C1 segment of cervical spinal cord (tissue), 14 donors: Measurements from ENCODE around the gene SGIP1.
A peak's percentile ranks its signal among the peaks of the same experiment; 100 is the strongest.
"Not testable (repeated sequence)": the region's sequence is repeated elsewhere in the genome, so short reads cannot be mapped to it uniquely, and the experiment has no call there.

Experiments used
- DNase-seq, 14 donors: peaks; one replicate each; lab custom pipeline; 2025; lab: John Stamatoyannopoulos, UW

SGIP1 gene

DNA sequence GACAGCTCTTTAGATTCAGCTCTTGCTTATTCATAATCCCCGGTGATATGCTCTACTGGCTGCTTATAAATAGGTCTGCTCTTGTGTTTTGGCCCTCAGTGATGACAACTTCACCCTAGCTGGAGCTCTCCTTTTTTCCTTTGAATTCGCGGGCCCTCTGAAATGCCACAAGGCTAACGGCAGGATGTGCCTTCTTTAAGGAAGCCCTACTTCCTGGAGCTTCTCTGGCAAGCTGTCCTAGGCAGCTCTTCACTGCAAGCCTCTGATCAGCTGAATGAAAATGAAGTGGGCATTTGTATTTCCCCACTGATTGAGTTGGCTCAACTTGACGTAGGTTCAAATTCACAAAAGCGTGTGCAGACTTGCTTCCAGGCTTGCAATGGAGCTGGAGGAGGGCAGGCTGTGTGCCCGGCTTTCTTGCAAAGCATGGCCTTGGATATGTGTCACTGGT lies 22.2 kb downstream of the SGIP1 start:
- peak in 7 of 14 donors; percentile 25 to 57 (median 35) for DNase-seq

GRCh38 chr1:66557157-66557556 lies 23.2 kb downstream of the SGIP1 start:
- DNase-seq, result no peak

DNA sequence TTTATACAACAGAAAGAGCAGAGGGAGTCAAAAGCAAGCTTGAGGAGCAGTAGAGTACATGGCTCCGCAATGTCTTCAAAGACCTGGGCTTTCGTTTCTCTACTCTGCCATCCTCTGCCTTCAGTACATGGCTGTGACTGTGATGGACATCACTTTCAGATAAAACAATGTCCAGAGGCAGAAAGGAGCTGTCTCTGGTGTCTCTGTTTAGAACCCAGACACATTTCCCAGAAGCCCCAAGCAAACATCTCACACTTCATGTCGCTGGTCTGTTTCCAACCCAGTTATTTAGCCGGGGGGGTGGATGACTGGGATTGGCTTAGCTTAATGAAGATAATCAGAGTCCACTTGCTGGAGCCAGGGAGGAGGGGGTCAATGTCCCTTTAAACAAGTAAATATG lies 25.6 kb downstream of the SGIP1 start:
- no peak for DNase-seq

GRCh38 chr1:66562561-66562960 lies 28.6 kb downstream of the SGIP1 start:
- DNase-seq, result no peak

GRCh38 chr1:66563094-66563800 lies 29.3 kb downstream of the SGIP1 start:
- peak in 1 of 14 donors; percentile 9 for DNase-seq

DNA sequence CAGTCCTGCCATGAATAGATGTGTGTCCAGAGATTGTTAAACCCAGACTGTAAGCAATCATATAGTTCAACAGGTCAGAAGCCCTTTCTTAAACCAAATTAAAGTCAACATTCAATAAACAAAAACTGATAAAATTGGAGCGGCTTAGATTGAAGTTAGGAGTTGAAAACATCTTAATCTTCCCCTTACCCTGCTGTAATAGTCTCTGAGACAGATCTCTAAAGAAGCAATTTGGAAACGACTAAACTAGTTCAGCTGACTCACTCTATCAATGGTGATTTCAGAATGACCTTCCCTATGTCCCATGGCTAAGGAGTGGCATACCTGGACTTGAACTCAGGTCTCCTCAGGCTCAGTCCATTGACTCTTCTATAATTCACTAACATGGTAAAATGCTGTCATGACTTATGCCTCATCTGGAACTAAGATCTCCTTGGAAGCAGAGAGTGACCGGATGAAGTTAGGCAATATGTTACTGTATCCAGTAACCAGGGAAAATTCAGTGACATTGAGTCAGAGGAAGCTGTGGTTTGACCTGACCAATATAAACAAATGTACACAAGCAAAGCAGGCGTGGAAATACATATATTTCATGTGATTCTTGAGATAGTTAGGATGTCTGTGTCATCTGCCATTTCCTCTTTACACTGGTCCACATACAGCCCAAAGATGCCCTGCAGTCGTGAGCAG lies 30.1 kb downstream of the SGIP1 start:
- no peak for DNase-seq

GRCh38 chr1:66570196-66570595 lies 36.2 kb downstream of the SGIP1 start:
- no peak for DNase-seq

GRCh38 chr1:66571789-66572188 lies 37.8 kb downstream of the SGIP1 start:
- no peak for DNase-seq

DNA sequence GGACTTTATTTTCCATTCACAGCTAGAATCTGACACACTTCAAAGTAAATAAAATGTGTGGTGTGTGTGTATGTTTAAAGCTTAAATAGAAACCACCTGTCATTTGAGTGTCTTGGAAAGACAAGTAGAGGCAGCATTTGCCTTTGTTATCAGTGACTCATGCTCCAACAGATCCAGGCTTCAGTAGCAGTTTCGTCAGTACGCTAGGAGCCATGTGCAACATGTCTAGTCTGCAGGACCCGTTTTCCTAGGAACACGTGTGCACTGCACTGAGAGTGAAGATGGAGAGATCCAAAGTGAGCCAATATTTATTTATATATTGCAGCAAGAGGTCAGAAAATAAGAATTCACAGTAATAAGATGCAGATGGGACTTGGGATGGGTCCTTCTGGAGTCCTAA lies 41.8 kb downstream of the SGIP1 start:
- DNase-seq, result no peak

DNA sequence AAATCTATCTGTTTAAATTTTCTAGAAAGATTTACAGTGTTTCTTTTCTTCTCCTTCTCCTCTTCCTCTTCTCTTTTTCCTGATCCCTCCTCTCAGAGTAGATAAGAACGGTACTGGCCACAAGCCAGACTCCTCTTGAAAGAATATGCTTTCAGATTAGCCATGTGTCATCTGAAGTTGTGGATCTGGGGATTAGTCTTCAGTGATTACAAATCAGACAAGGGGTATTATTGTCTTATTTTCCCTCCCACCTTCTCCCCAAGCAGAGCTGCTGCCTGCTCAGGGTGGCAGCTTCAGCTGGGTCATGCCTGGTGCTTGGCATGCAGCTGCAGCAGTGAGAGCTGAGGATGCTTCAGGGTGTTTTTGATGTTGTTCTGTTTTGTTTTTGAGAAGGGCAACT lies 42.7 kb downstream of the SGIP1 start:
- DNase-seq, result no peak

DNA sequence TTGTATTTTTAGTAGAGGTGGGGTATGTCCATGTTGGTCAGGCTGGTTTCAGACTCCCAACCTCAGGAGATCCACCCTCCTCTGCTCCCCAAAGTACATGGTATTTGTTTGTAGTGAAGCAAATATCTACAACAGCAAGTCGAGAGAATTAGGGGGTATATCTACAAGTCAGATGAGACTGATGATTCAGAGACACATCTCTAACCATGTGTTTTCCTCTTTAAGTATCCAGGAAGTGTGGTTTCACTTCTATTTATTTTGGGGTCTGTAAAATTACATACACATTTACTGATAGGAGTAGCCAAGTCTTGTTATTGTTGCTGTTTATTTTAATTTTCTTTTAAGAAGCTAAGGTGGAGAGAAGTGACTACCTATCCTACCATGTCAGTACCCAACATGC lies 44.9 kb downstream of the SGIP1 start:
- DNase-seq, result no peak

DNA sequence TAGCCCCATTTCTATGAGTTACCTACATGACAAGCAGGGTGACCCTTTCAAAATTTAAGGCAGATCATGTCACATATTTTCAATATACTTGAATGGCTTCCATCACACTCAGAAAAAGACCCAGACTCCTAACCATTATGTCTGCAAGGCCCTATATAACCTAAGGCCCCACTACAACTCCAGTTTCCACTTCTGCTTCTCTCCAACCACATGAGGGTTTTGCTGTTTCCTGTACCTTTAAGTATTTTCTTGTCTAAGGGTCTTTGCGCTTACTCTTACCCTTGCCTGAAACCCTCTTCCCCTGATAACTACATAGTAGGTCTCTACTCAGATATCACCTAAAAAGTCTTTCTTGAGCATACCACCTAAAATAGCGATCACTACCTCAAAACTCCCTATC lies 46.1 kb downstream of the SGIP1 start:
- DNase-seq, result no peak

GRCh38 chr1:66583021-66583420 lies 49.1 kb downstream of the SGIP1 start:
- no peak for DNase-seq

DNA sequence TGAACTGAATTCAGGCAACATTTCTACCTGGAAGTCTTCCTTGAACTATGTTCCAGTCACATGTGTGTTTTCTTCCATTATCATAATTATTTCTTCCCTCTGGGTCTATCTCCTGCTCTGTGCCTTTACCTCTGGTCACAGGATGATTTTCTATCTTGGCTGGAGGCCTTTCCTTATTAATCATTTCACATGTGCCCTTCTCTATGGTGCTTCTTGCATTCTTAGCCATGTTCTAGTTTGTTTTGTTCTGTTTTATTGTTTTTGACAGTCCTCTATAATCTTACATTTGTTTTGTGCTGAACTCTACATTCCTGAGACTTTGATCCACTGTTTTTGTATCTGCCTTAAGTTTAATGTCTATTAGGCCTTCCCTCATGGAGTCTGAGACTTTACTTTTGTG lies 51.0 kb downstream of the SGIP1 start:
- DNase-seq, result no peak

GRCh38 chr1:66589326-66589725 lies 55.4 kb downstream of the SGIP1 start:
- no peak for DNase-seq

DNA sequence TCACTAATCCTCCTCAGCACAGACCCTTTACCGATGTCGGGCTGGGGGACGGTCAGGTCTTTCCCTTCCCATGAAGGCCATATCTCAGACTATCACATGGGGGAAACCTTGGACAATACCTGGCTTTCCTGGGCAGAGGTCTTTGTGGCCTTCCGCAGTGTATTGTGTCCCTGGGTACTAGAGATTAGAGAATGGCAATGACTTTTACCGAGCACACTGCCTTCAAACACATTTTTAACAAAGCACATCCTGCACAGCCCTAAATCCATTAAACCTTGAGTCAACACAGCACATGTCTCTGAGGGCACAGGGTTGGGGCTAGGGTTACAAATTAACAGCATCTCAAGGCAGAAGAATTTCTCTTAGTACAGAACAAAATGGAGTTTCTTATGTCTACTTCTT lies 58.2 kb downstream of the SGIP1 start:
- DNase-seq, result not testable (repeated sequence)

DNA sequence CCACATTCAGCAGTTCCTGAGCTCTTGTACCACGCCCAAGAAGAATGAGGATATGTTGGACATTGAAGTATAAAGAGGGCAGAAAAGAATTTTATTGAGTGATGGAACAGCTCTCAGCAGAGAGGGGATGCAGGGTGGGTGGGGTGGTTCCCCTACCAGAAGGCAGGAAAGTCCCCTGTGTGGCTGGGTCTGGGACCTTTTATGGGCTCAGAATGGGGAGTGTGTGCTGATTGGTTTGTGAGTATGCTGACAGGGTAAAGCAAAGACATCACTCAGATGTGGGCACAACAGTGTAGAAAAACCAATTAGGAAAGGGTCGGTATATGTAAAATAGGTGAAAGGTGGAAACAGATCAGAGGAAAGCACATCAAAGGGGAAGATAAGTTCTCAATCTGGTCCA lies 62.2 kb downstream of the SGIP1 start:
- DNase-seq, result no peak

DNA sequence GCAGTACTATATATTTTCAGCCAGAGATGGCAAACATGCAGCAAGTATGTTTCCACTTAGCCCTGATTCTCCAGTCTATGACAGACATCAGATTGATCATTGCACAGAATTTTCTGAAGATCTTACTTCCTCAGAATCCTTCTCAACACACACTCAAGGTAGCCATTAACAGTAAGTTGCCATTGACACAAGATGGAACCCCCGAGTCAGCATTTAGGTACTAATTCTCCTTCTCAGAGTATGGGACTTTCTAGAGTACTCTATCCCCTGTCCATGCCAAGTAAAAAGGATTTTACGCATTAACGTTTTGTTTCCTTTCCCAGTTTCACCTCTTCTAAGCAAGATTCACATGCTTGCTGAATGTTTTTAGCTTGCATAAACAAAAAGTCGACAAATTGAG lies 63.5 kb downstream of the SGIP1 start:
- no peak for DNase-seq

- DNase-seq, result no peak
Observed at GRCh38 chr1:66598670-66599069, 64.7 kb downstream of the SGIP1 start.

GRCh38 chr1:66599346-66599745 lies 65.4 kb downstream of the SGIP1 start:
- no peak for DNase-seq

DNA sequence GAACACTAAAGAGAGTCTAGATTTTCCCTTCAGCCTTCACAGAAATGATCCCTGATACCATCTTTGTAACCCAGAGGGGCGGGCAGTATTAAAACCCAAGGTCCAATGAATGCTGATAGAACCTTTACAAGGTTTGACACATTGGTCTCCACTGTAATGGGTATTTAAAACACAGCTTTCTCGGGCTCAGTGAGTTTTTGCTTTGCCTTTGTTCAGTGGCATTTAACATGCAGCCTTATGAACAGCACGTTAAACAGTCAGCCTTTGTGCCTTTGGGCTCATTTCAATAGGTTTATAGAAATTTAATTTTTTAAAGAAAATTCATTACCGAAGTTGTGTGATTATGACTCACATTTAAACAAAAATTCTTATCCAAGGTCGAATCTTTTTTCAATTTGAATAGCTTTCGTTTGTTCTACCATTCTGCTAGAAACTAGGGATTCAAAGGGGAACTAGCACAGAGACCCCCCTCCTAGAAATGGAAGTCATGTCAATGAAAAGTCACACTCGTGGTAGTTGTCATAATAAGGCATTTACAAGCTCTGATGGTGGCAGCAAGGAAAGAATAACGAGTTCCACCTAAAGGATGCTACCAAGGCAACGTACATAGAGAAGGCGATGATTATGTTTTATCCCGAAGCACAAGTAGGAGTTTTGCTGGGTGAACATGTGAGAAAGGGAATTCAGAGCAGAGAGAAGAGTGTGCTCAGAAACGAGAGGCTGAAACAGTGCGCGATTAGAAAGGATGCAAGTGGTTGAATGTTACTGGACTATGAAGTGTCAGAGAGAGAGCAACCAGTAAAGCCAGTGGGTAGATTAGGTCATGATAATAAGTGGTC lies 66.2 kb downstream of the SGIP1 start:
- no peak for DNase-seq

DNA sequence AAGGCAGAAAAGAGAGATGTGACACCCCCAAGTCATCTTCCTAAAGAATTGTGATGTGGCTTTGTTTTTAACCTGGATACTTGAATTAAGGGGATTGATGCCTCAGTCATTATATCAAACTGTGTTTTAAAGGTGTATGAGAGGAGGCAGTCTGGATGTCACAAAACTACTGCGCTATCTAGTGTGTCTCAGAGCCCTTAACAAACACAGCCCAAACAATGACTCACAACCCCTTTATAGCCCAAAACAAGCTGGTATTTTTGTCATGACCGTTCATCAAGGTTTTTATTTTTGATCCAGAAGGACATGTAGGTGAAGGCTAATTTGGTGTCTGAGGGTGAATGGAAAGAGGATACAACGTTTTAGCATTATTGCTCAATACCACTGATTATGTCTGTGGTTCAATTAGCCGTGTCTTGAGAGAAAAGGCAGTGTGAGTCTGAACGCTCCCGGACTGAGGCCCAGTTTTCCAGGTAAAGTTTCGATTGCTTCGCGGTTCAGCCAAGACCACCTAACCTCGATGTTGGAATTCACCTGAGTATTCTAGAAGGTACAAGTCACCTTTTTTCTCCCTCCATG lies 71.6 kb downstream of the SGIP1 start:
- DNase-seq, result no peak
